GM20431 (cell line): ENCODE data around the gene USP12.

Source experiments
- in situ Hi-C: fragments of 300-500 bp; cut with MseI, MboI; formaldehyde crosslinking; loops from one replicate; pipeline ENCODE4 v1.15.0; 2020; ENCODE audit warnings: low sequenced_read_pairs; ENCODE audit not compliant: unreplicated experiment

The USP12 gene

GRCh38 chr13:27186295-27186694, 14.7 kb upstream of the USP12 start:
- in situ Hi-C loops = no loop called here

- in situ Hi-C loops = no loop called here
Observed at GRCh38 chr13:27183561-27184147, 12.0 kb upstream of the USP12 start.

- in situ Hi-C loops = no loop called here
Observed at GRCh38 chr13:27182844-27183497, 11.4 kb upstream of the USP12 start.

- in situ Hi-C loops = no loop called here
Observed at GRCh38 chr13:27182054-27182453, 10.4 kb upstream of the USP12 start.

GRCh38 chr13:27177852-27178251, 6.2 kb upstream of the USP12 start:
- in situ Hi-C loops = no loop called here

- in situ Hi-C loops = no loop called here
Observed at GRCh38 chr13:27176470-27177410, 5.1 kb upstream of the USP12 start.

GRCh38 chr13:27174766-27175455, 3.3 kb upstream of the USP12 start:
- in situ Hi-C loops = no loop called here

- in situ Hi-C loops = no loop called here
Observed at GRCh38 chr13:27172495-27172842, 858 bp upstream of the USP12 start.

- in situ Hi-C loops = no loop called here
Observed at GRCh38 chr13:27171827-27172494, 350 bp upstream of the USP12 start.

- in situ Hi-C loops = no loop called here
Observed at GRCh38 chr13:27170516-27171243, 931 bp downstream of the USP12 start.

GRCh38 chr13:27170221-27170515, 1.4 kb downstream of the USP12 start:
- in situ Hi-C loops = no loop called here

- in situ Hi-C loops = no loop called here
Observed at GRCh38 chr13:27168906-27169657, 2.5 kb downstream of the USP12 start.

GRCh38 chr13:27168086-27168485, 3.5 kb downstream of the USP12 start:
- in situ Hi-C loops = no loop called here

GRCh38 chr13:27166313-27166712, 5.3 kb downstream of the USP12 start:
- in situ Hi-C loops = no loop called here

- in situ Hi-C loops = no loop called here
Observed at GRCh38 chr13:27161980-27162379, 9.6 kb downstream of the USP12 start.

GRCh38 chr13:27161423-27161822, 10.2 kb downstream of the USP12 start:
- in situ Hi-C loops = no loop called here

GRCh38 chr13:27160657-27161295, 10.8 kb downstream of the USP12 start:
- in situ Hi-C loops = no loop called here

- in situ Hi-C loops = no loop called here
Observed at GRCh38 chr13:27159806-27160563, 11.6 kb downstream of the USP12 start.
